H1 (cell line): ENCODE data around the gene MDFI. TPM values are rescaled to one million over a fixed set of nuclear protein-coding genes. Genes with fewer than 3 reads are reported as not detected.

Experiments used
- BRCA1 ChIP-seq: IDR thresholded peaks from 2 replicates; pipeline ENCODE4 v1.6.1; 2012; ENCODE audit warnings: low read depth, low read length, improper control_type of control experiment
- CBX5 ChIP-seq: fragments of 300-800, 300-1000 bp; sonication (generic); IDR thresholded peaks from 2 replicates; pipeline ENCODE4 v1.7.1; 2016; ENCODE audit warnings: antibody characterized with exemption, low read length, low read depth
- CTBP2 ChIP-seq: IDR thresholded peaks from 2 replicates; pipeline ENCODE4 v1.7.0; 2011; ENCODE audit warnings: borderline replicate concordance, mild to moderate bottlenecking, moderate library complexity, mixed read lengths, low read length; ENCODE audit not compliant: insufficient read depth, insufficient read length
- HDAC2 ChIP-seq, 2 experiments: fragments of 300-600 bp in 1 of 2; sonication (generic) in 1 of 2; IDR thresholded peaks; 2 replicates each; pipeline ENCODE4 v1.6.1; 2011 to 2012; ENCODE audit warnings: low read depth in 2 of 2, low read length in 2 of 2, mild to moderate bottlenecking in 2 of 2, moderate library complexity in 2 of 2, borderline replicate concordance in 1 of 2, inconsistent platforms in 1 of 2
- JUN ChIP-seq: IDR thresholded peaks from 2 replicates; pipeline ENCODE4 v1.6.1; 2011; ENCODE audit warnings: low read depth, mild to moderate bottlenecking, improper control_type of control experiment, low read length
- KDM1A ChIP-seq: fragments of 200-600, 300-600 bp; sonication (generic); IDR thresholded peaks from 2 replicates; pipeline ENCODE4 v1.7.1; 2016; ENCODE audit warnings: mild to moderate bottlenecking, low read length, borderline replicate concordance
- NRF1 ChIP-seq: IDR thresholded peaks from 2 replicates; pipeline ENCODE4 v1.6.1; 2011; ENCODE audit warnings: mild to moderate bottlenecking, low read depth, low read length, improper control_type of control experiment
- POLR2A ChIP-seq, 2 experiments: IDR thresholded peaks; 1 replicate in 1 of 2; 2 replicates in 1 of 2; pipeline ENCODE4 v1.6.1; 2011; ENCODE audit warnings: low read depth in 2 of 2, low read length in 2 of 2, mild to moderate bottlenecking in 2 of 2; ENCODE audit errors: control extremely low read depth in 1 of 2
- POU5F1 ChIP-seq: IDR thresholded peaks from 2 replicates; pipeline ENCODE4 v1.6.1; 2011; ENCODE audit warnings: low read depth, mild to moderate bottlenecking, low read length, moderate library complexity
- RBBP5 ChIP-seq: IDR thresholded peaks from 2 replicates; pipeline ENCODE4 v1.7.1; 2012; ENCODE audit warnings: low read depth, mild to moderate bottlenecking, inconsistent platforms, low read length, moderate library complexity, borderline replicate concordance
- SAP30 ChIP-seq: fragments of 300-600 bp; sonication (generic); IDR thresholded peaks from 2 replicates; pipeline ENCODE4 v1.7.1; 2012; ENCODE audit warnings: low read length, moderate library complexity, mild to moderate bottlenecking, inconsistent platforms; ENCODE audit not compliant: insufficient read depth, insufficient replicate concordance
- SP2 ChIP-seq: IDR thresholded peaks from 2 replicates; pipeline ENCODE4 v1.6.1; 2012; ENCODE audit warnings: mild to moderate bottlenecking, low read length, inconsistent platforms
- SUZ12 ChIP-seq: fragments of 200-600 bp; sonication (generic); IDR thresholded peaks from 2 replicates; pipeline ENCODE4 v1.6.1; 2012; ENCODE audit warnings: mild to moderate bottlenecking, inconsistent platforms, low read length, moderate library complexity, mixed read lengths
- polyA plus RNA-seq, 7 experiments: library from polyadenylated mRNA; depleted of rRNA in 3 of 7; stranded (reverse) in 5 of 7; unstranded in 2 of 7; fragments of >200 nt in 5 of 7; fragments of 200-250 nt in 2 of 7; gene quantifications; 1 replicate in 5 of 7; 2 replicates in 1 of 7; 4 replicates in 1 of 7; pipeline versions ENCODE4 v1.2.1 to v1.2.3, GENCODE V29; 2011 to 2013; ENCODE audit warnings: missing spikeins in 2 of 7, mixed read lengths in 2 of 7
- total RNA-seq: library from RNA; stranded (reverse); fragmentation: NEBNext Ultra II Directional; extraction: Animal tissue kit (Norgen Biotek cat#: 25700); gene quantifications from 2 replicates; pipeline ENCODE4 v1.2.1, GENCODE V29; 2021

The MDFI gene
- total and polyA plus RNA-seq, 2 of the 8 experiments (the other 6 are each of a cell fraction or from before 2014, with no cell fraction given) = 41.0 to 65.6 TPM

DNA sequence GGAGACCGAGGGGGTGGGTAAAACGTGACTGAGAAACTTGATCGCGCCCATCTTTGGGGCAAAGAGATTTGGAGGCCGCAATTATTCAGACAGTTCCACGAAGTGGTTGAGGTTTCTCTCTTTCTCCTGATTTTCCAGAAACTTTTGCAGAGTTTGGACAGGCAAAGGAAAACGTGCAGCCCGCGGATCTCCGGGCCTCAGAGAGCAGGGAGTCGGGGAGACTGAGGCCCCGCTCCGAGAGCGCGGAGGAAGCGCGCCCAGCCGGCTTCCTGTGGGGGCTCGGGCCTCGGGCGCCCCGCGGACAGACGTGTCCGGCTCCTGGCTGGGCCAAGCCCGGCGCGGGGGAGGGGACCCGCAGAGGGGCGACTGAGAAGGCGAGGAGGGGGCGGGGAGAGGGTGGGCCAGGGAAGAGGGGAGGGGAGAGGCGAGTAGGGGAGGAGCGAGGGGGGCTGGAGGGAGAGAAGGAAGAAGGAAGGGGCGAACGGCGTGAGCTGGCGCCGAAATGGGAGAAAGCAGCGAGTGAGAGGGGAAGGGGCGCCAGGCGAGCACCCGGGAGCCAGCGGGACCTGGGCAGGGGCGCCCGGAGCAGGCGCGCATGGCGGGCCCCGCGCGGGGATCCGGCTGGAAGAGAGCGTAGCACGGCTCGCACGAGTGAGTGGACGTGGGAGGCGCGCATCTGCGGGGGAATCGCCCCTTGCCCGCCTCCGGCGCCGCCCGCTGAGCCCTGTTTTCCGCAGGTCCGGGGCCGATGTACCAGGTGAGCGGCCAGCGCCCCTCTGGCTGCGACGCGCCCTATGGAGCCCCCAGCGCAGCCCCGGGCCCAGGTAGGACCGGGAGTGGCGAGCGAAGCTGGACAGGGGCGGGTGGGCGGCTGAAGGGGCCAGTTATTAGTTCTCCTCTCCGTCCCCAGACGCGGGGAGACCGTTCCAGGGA, at the start of gene MDFI (continued):
- TF ChIP-seq JUN (no peak), CBX5 (no peak), SAP30 (no peak), POLR2A (IDR thresholded peaks at IDR 0.05; ENCODE audit: control extremely low read depth in 1 of 2, low read depth in 2 of 2, low read length in 2 of 2) (no peak), BRCA1 (no peak), SUZ12 (peak; percentile 4; the same call in 1 of the 2 replicates), KDM1A (no peak), CTBP2 (no peak), SP2 (no peak), HDAC2 (IDR thresholded peaks at IDR 0.05; ENCODE audit: borderline replicate concordance in 1 of 2, low read depth in 2 of 2, low read length in 2 of 2) (0 out of 4 replicates have a peak, but pooled peaks of 1 of the 2 experiments have one; percentile 4), NRF1 (no peak), RBBP5 (0 out of 2 replicates have a peak, but pooled peaks have one; percentile 43), POU5F1 (no peak)
